ENCODE measurements around the gene TTC19. TPM values are rescaled to one million over a fixed set of nuclear protein-coding genes. Genes with fewer than 3 reads are reported as not detected.

Gene TTC19
- total and polyA plus RNA-seq, 2 experiments from 2014 or later = 30.3 to 93.5 TPM

DNA sequence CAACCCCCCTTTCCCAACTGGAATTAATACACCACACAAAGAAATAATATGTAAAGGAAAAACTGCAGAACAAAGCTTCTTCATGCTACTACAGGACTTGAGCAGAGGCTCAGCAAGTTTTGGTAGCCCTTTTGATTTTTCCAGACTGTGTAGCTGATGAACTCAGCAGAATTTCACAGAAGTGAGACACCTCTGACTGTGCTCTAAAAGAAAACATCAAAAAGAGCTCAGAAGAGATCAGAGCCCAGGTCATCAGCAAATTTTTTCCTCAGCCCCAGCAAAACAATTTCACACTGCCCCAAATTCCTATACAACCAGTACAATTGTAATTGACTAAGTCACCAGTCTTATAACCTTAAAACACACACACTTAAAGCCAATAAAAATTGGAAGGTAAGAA, 38.0 kb downstream of the TTC19 start (continued):
- TF ChIP-seq, protein P1, sequence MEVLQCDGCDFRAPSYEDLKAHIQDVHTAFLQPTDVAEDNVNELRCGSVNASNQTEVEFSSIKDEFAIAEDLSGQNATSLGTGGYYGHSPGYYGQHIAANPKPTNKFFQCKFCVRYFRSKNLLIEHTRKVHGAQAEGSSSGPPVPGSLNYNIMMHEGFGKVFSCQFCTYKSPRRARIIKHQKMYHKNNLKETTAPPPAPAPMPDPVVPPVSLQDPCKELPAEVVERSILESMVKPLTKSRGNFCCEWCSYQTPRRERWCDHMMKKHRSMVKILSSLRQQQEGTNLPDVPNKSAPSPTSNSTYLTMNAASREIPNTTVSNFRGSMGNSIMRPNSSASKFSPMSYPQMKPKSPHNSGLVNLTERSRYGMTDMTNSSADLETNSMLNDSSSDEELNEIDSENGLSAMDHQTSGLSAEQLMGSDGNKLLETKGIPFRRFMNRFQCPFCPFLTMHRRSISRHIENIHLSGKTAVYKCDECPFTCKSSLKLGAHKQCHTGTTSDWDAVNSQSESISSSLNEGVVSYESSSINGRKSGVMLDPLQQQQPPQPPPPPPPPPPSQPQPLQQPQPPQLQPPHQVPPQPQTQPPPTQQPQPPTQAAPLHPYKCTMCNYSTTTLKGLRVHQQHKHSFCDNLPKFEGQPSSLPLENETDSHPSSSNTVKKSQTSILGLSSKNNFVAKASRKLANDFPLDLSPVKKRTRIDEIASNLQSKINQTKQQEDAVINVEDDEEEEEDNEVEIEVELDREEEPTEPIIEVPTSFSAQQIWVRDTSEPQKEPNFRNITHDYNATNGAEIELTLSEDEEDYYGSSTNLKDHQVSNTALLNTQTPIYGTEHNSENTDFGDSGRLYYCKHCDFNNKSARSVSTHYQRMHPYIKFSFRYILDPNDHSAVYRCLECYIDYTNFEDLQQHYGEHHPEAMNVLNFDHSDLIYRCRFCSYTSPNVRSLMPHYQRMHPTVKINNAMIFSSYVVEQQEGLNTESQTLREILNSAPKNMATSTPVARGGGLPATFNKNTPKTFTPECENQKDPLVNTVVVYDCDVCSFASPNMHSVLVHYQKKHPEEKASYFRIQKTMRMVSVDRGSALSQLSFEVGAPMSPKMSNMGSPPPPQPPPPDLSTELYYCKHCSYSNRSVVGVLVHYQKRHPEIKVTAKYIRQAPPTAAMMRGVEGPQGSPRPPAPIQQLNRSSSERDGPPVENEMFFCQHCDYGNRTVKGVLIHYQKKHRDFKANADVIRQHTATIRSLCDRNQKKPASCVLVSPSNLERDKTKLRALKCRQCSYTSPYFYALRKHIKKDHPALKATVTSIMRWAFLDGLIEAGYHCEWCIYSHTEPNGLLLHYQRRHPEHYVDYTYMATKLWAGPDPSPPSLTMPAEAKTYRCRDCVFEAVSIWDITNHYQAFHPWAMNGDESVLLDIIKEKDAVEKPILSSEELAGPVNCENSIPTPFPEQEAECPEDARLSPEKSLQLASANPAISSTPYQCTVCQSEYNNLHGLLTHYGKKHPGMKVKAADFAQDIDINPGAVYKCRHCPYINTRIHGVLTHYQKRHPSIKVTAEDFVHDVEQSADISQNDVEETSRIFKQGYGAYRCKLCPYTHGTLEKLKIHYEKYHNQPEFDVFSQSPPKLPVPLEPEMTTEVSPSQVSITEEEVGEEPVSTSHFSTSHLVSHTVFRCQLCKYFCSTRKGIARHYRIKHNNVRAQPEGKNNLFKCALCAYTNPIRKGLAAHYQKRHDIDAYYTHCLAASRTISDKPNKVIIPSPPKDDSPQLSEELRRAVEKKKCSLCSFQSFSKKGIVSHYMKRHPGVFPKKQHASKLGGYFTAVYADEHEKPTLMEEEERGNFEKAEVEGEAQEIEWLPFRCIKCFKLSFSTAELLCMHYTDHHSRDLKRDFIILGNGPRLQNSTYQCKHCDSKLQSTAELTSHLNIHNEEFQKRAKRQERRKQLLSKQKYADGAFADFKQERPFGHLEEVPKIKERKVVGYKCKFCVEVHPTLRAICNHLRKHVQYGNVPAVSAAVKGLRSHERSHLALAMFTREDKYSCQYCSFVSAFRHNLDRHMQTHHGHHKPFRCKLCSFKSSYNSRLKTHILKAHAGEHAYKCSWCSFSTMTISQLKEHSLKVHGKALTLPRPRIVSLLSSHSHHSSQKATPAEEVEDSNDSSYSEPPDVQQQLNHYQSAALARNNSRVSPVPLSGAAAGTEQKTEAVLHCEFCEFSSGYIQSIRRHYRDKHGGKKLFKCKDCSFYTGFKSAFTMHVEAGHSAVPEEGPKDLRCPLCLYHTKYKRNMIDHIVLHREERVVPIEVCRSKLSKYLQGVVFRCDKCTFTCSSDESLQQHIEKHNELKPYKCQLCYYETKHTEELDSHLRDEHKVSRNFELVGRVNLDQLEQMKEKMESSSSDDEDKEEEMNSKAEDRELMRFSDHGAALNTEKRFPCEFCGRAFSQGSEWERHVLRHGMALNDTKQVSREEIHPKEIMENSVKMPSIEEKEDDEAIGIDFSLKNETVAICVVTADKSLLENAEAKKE (CRISPR knock-in tag; IDR thresholded peaks at IDR 0.05) = no peak
- TF ChIP-seq, protein P2, sequence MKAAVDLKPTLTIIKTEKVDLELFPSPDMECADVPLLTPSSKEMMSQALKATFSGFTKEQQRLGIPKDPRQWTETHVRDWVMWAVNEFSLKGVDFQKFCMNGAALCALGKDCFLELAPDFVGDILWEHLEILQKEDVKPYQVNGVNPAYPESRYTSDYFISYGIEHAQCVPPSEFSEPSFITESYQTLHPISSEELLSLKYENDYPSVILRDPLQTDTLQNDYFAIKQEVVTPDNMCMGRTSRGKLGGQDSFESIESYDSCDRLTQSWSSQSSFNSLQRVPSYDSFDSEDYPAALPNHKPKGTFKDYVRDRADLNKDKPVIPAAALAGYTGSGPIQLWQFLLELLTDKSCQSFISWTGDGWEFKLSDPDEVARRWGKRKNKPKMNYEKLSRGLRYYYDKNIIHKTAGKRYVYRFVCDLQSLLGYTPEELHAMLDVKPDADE (IDR thresholded peaks at IDR 0.05) = no peak
- TF ChIP-seq, protein P3, sequence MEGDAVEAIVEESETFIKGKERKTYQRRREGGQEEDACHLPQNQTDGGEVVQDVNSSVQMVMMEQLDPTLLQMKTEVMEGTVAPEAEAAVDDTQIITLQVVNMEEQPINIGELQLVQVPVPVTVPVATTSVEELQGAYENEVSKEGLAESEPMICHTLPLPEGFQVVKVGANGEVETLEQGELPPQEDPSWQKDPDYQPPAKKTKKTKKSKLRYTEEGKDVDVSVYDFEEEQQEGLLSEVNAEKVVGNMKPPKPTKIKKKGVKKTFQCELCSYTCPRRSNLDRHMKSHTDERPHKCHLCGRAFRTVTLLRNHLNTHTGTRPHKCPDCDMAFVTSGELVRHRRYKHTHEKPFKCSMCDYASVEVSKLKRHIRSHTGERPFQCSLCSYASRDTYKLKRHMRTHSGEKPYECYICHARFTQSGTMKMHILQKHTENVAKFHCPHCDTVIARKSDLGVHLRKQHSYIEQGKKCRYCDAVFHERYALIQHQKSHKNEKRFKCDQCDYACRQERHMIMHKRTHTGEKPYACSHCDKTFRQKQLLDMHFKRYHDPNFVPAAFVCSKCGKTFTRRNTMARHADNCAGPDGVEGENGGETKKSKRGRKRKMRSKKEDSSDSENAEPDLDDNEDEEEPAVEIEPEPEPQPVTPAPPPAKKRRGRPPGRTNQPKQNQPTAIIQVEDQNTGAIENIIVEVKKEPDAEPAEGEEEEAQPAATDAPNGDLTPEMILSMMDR (conservative IDR thresholded peaks at IDR 0.05; ENCODE audit: low read depth in 2 of 2) = no peak
- TF ChIP-seq POLR2AphosphoS5 (IDR thresholded peaks at IDR 0.05; ENCODE audit: low read depth) (no peak), ZNF114 (CRISPR knock-in tag; IDR thresholded peaks at IDR 0.05) (no peak), STAT1 (IDR thresholded peaks at IDR 0.05; ENCODE audit: unreplicated experiment) (no peak), CREB1 (CRISPR knock-in tag; IDR thresholded peaks at IDR 0.05; ENCODE audit: low read depth) (no peak), EZH2 (IDR thresholded peaks at IDR 0.05; ENCODE audit: low read depth, unreplicated experiment) (no peak), NANOG (IDR thresholded peaks at IDR 0.05; ENCODE audit: borderline replicate concordance) (no peak), JUNB (IDR thresholded peaks at IDR 0.05; ENCODE audit: unreplicated experiment) (no peak)
